ENCODE data around the gene CTDP1.

- TF ChIP-seq CTCF (conservative IDR thresholded peaks at IDR 0.05 in 1 of 2, IDR thresholded peaks at IDR 0.05 in 1 of 2; ENCODE audit: extremely low read depth in 1 of 2, insufficient read depth in 1 of 2, low read depth in 1 of 2, low read length in 2 of 2) (no peak), EZH2 (IDR thresholded peaks at IDR 0.05; ENCODE audit: borderline replicate concordance, low read length) (no peak)
These were observed 17.6 kb upstream of the CTDP1 start for GRCh38 chr18:79662034-79662433.

Data from mammary epithelial cell (primary cell).